Activated CD8-positive, alpha-beta memory T cell treated with anti-CD3 and anti-CD28 coated beads, Interleukin-2, amount 10 ng/mL, durations not matched to agents 7 days and 5 days (primary cell): ENCODE data around the gene TBC1D2B. TPM values are rescaled to one million over a fixed set of nuclear protein-coding genes. Genes with fewer than 3 reads are reported as not detected.

Source experiments
- ATAC-seq: fragments of 150-1000 bp; cut with Tn5 transposase; one replicate; pipeline ENCODE4 v1.10.0; 2021; ENCODE audit warnings: moderate library complexity
- CTCF ChIA-PET: fragments of 350-600 bp; sonication (Branson Sonifier 250); formaldehyde crosslinking; loops from one replicate; lab custom pipeline; 2021; ENCODE audit warnings: antibody characterized with exemption; lab: Charles Lee
- DNase-seq: peaks from one replicate; pipeline ENCODE4 v3.0.0-alpha.2; 2020
- H3K27ac Mint-ChIP-seq: one replicate; pipeline ENCODE4 v1.8.0; 2021; ENCODE audit warnings: mild to moderate bottlenecking, mixed read lengths
- H3K27me3 Mint-ChIP-seq: one replicate; pipeline ENCODE4 v1.8.0; 2021; ENCODE audit warnings: mixed read lengths
- H3K36me3 Mint-ChIP-seq: one replicate; pipeline ENCODE4 v1.8.0; 2021; ENCODE audit warnings: mild to moderate bottlenecking, mixed read lengths
- H3K4me1 Mint-ChIP-seq: one replicate; pipeline ENCODE4 v1.8.0; 2021; ENCODE audit warnings: mixed read lengths
- H3K4me3 Mint-ChIP-seq: one replicate; pipeline ENCODE4 v1.8.0; 2021; ENCODE audit warnings: mild to moderate bottlenecking, moderate library complexity, mixed read lengths
- H3K9me3 Mint-ChIP-seq: one replicate; pipeline ENCODE4 v1.8.0; 2022; ENCODE audit warnings: low read depth, mixed read lengths
- total RNA-seq, 2 experiments: library from RNA; stranded (reverse); gene quantifications; one replicate each; pipeline ENCODE4 v1.2.3, GENCODE V29; 2021

The TBC1D2B gene
- total RNA-seq, 2 experiments from 2014 or later: 118 to 135 TPM

GRCh38 chr15:78065284-78065872, 12.1 kb downstream of the TBC1D2B start:
- DNase-seq (no peak), ATAC-seq (peak; percentile 16)
- Mint-ChIP-seq H3K9me3 (no peaks in the 10 kb centered on the region), H3K4me1 (peaks cover 18% of the 10 kb centered on the region), H3K27me3 (no peaks in the 10 kb centered on the region), H3K36me3 (peaks cover 6% of the 10 kb centered on the region), H3K4me3 (no peak overlapping the region), H3K27ac (no peak overlapping the region)
- CTCF ChIA-PET: interaction anchor here (1.3 to 19.7 kb wide), 4 partner anchors 15 to 42 kb away, joined by 4 to 251 read pairs (median 80); partner anchors contain the start of gene SH2D7

GRCh38 chr15:78064544-78064943, 13.0 kb downstream of the TBC1D2B start:
- Mint-ChIP-seq H3K36me3 (peaks cover 5% of the 10 kb centered on the region), H3K9me3 (no peaks in the 10 kb centered on the region), H3K4me3 (no peak overlapping the region), H3K4me1 (peaks cover 19% of the 10 kb centered on the region), H3K27me3 (no peaks in the 10 kb centered on the region), H3K27ac (no peak overlapping the region)
- ATAC-seq: no peak
- no peak for DNase-seq
- CTCF ChIA-PET: no interaction called here

- Mint-ChIP-seq H3K27ac (no peak overlapping the region), H3K27me3 (no peaks in the 10 kb centered on the region), H3K4me1 (peaks cover 25% of the 10 kb centered on the region), H3K36me3 (peaks cover 5% of the 10 kb centered on the region), H3K9me3 (no peaks in the 10 kb centered on the region), H3K4me3 (no peak overlapping the region)
- ATAC-seq (no peak), DNase-seq (no peak)
- CTCF ChIA-PET: interaction anchor here (1.7 to 2.5 kb wide), 2 partner anchors 10 to 12 kb away, joined by 5 read pairs; no protein-coding TSS in a partner anchor
Measured at GRCh38 chr15:78063970-78064385, 13.5 kb downstream of the TBC1D2B start.

GRCh38 chr15:78063217-78063616, 14.3 kb downstream of the TBC1D2B start:
- Mint-ChIP-seq H3K4me3 (no peak overlapping the region), H3K36me3 (peaks cover 5% of the 10 kb centered on the region), H3K9me3 (no peaks in the 10 kb centered on the region), H3K27ac (no peak overlapping the region), H3K27me3 (no peaks in the 10 kb centered on the region), H3K4me1 (peaks cover 32% of the 10 kb centered on the region)
- DNase-seq: no peak
- ATAC-seq: no peak
- CTCF ChIA-PET: interaction anchor here (1.3 to 2.9 kb wide), 8 partner anchors 9 to 97 kb away, joined by 3 to 23 read pairs (median 6); no protein-coding TSS in a partner anchor

GRCh38 chr15:78061963-78062427, 15.5 kb downstream of the TBC1D2B start:
- Mint-ChIP-seq H3K4me1 (peaks cover 42% of the 10 kb centered on the region), H3K9me3 (no peaks in the 10 kb centered on the region), H3K4me3 (peak overlapping the region; percentile 64), H3K27ac (peak overlapping the region; percentile 91), H3K27me3 (no peaks in the 10 kb centered on the region), H3K36me3 (peaks cover 3% of the 10 kb centered on the region)
- CTCF ChIA-PET: interaction anchor here (0.7 to 2.9 kb wide), 13 partner anchors 8 to 96 kb away, joined by 3 to 23 read pairs (median 4); partner anchors contain the start of gene TBC1D2B
- ATAC-seq (peak; percentile 79), DNase-seq (peak; percentile 71)

- no peak for DNase-seq
Measured at GRCh38 chr15:78060232-78060631, 17.3 kb downstream of the TBC1D2B start.

GRCh38 chr15:78059110-78059839, 18.2 kb downstream of the TBC1D2B start:
- H3K4me3 Mint-ChIP-seq: no peak overlapping the region
- CTCF ChIA-PET: interaction anchor here (0.5 to 3.1 kb wide), 10 partner anchors 9 to 100 kb away, joined by 3 to 13 read pairs (median 4); no protein-coding TSS in a partner anchor
- H3K4me1 Mint-ChIP-seq: peaks cover 68% of the 10 kb centered on the region
- no peaks in the 10 kb centered on the region for H3K27me3 Mint-ChIP-seq
- ATAC-seq: no peak
- H3K36me3 Mint-ChIP-seq: peaks cover 9% of the 10 kb centered on the region
- H3K9me3 Mint-ChIP-seq: no peaks in the 10 kb centered on the region
- peak overlapping the region; percentile 27 for H3K27ac Mint-ChIP-seq
- no peak for DNase-seq

More at GRCh38 chr15:78060232-78060631, 17.3 kb downstream of the TBC1D2B start:
- ATAC-seq: no peak
- Mint-ChIP-seq H3K36me3 (peaks cover 7% of the 10 kb centered on the region), H3K27me3 (no peaks in the 10 kb centered on the region), H3K27ac (peak overlapping the region; percentile 27), H3K4me3 (no peak overlapping the region), H3K9me3 (no peaks in the 10 kb centered on the region), H3K4me1 (peaks cover 59% of the 10 kb centered on the region)
- CTCF ChIA-PET: interaction anchor here (0.6 to 3.1 kb wide), 7 partner anchors 10 to 101 kb away, joined by 3 to 13 read pairs (median 4); no protein-coding TSS in a partner anchor

GRCh38 chr15:78058401-78058935, 19.0 kb downstream of the TBC1D2B start:
- Mint-ChIP-seq H3K27ac (peak overlapping the region; percentile 27), H3K4me1 (peaks cover 74% of the 10 kb centered on the region), H3K27me3 (no peaks in the 10 kb centered on the region), H3K36me3 (peaks cover 15% of the 10 kb centered on the region), H3K4me3 (no peak overlapping the region), H3K9me3 (no peaks in the 10 kb centered on the region)
- CTCF ChIA-PET: interaction anchor here (0.7 to 3.1 kb wide), 5 partner anchors 8 to 50 kb away, joined by 3 to 13 read pairs (median 7); no protein-coding TSS in a partner anchor
- no peak for ATAC-seq
- DNase-seq: no peak

- Mint-ChIP-seq H3K36me3 (peaks cover 21% of the 10 kb centered on the region), H3K27ac (peak overlapping the region; percentile 20), H3K9me3 (no peaks in the 10 kb centered on the region), H3K4me3 (no peak overlapping the region), H3K27me3 (no peaks in the 10 kb centered on the region), H3K4me1 (peaks cover 81% of the 10 kb centered on the region)
- ATAC-seq: no peak
- CTCF ChIA-PET: interaction anchor here (1.1 to 3.1 kb wide), 4 partner anchors 10 to 50 kb away, joined by 4 to 10 read pairs (median 6); no protein-coding TSS in a partner anchor
- DNase-seq: no peak
Measured at GRCh38 chr15:78057803-78058202, 19.7 kb downstream of the TBC1D2B start.

- Mint-ChIP-seq H3K27me3 (no peaks in the 10 kb centered on the region), H3K4me1 (peaks cover 84% of the 10 kb centered on the region), H3K9me3 (no peaks in the 10 kb centered on the region), H3K4me3 (no peak overlapping the region), H3K27ac (peak overlapping the region; percentile 75), H3K36me3 (peaks cover 29% of the 10 kb centered on the region)
- DNase-seq: peak; percentile 41
- CTCF ChIA-PET: interaction anchor here (0.6 to 1.6 kb wide), 8 partner anchors 11 to 98 kb away, joined by 3 to 5 read pairs (median 4); no protein-coding TSS in a partner anchor
- peak; percentile 45 for ATAC-seq
Measured at GRCh38 chr15:78056714-78057269, 20.7 kb downstream of the TBC1D2B start.

GRCh38 chr15:78055919-78056713, 21.4 kb downstream of the TBC1D2B start:
- Mint-ChIP-seq H3K4me3 (no peak overlapping the region), H3K36me3 (peaks cover 35% of the 10 kb centered on the region), H3K27me3 (no peaks in the 10 kb centered on the region), H3K9me3 (no peaks in the 10 kb centered on the region), H3K27ac (peak overlapping the region; percentile 75), H3K4me1 (peaks cover 89% of the 10 kb centered on the region)
- peak; percentile 70 for ATAC-seq
- CTCF ChIA-PET: interaction anchor here (0.6 to 1.6 kb wide), 7 partner anchors 13 to 97 kb away, joined by 3 to 5 read pairs (median 4); no protein-coding TSS in a partner anchor
- peak; percentile 43 for DNase-seq

- ATAC-seq (no peak), DNase-seq (peak; percentile 42)
- Mint-ChIP-seq H3K4me3 (no peak overlapping the region), H3K36me3 (peaks cover 37% of the 10 kb centered on the region), H3K27ac (peak overlapping the region; percentile 75), H3K27me3 (no peaks in the 10 kb centered on the region), H3K4me1 (peaks cover 94% of the 10 kb centered on the region), H3K9me3 (no peaks in the 10 kb centered on the region)
- CTCF ChIA-PET: interaction anchor here (0.8 to 9.3 kb wide), 3 partner anchors 8 to 53 kb away, joined by 3 to 154 read pairs (median 5); no protein-coding TSS in a partner anchor
Measured at GRCh38 chr15:78054966-78055365, 22.5 kb downstream of the TBC1D2B start.
